Activated CD4-positive, alpha-beta T cell treated with anti-CD3 and anti-CD28 coated beads, Interleukin-2, amount 10 ng/mL, durations not matched to agents 7 days and 5 days (primary cell): Measurements from ENCODE around the gene USP11. TPM values are rescaled to one million over a fixed set of nuclear protein-coding genes. Genes with fewer than 3 reads are reported as not detected.
A peak's percentile ranks its signal among the peaks of the same experiment; 100 is the strongest.
"Not testable (repeated sequence)": the region's sequence is repeated elsewhere in the genome, so short reads cannot be mapped to it uniquely, and the experiment has no call there.

Experiments
- CTCF ChIA-PET: fragments of 350-600 bp; sonication (Branson Sonifier 250); formaldehyde crosslinking; loops from one replicate; lab custom pipeline; 2021; ENCODE audit warnings: antibody characterized with exemption; lab: Charles Lee
- POLR2A ChIA-PET: fragments of 350-600 bp; sonication (Branson Sonifier 250); formaldehyde crosslinking; loops from one replicate; lab custom pipeline; 2021; ENCODE audit warnings: antibody characterized with exemption; lab: Charles Lee
- DNase-seq: peaks from one replicate; pipeline ENCODE4 v3.0.0-alpha.2; 2020
- H3K27ac Mint-ChIP-seq: one replicate; pipeline ENCODE4 v1.8.0; 2021; ENCODE audit warnings: mild to moderate bottlenecking, moderate library complexity, mixed read lengths
- H3K27me3 Mint-ChIP-seq: one replicate; pipeline ENCODE4 v1.8.0; 2021; ENCODE audit warnings: mixed read lengths
- H3K36me3 Mint-ChIP-seq: one replicate; pipeline ENCODE4 v1.8.0; 2021; ENCODE audit warnings: low read depth, mixed read lengths
- H3K4me1 Mint-ChIP-seq: one replicate; pipeline ENCODE4 v1.8.0; 2021; ENCODE audit warnings: mixed read lengths
- H3K4me3 Mint-ChIP-seq: one replicate; pipeline ENCODE4 v1.8.0; 2021; ENCODE audit warnings: mild to moderate bottlenecking, moderate library complexity, mixed read lengths
- H3K9me3 Mint-ChIP-seq: one replicate; pipeline ENCODE4 v1.8.0; 2021; ENCODE audit warnings: mixed read lengths
- total RNA-seq, 2 experiments: library from RNA; stranded (reverse); gene quantifications; one replicate each; pipeline ENCODE4 v1.2.3, GENCODE V29; 2021

Gene USP11
- total RNA-seq, 2 experiments from 2014 or later, result 26.0 to 28.2 TPM

DNA sequence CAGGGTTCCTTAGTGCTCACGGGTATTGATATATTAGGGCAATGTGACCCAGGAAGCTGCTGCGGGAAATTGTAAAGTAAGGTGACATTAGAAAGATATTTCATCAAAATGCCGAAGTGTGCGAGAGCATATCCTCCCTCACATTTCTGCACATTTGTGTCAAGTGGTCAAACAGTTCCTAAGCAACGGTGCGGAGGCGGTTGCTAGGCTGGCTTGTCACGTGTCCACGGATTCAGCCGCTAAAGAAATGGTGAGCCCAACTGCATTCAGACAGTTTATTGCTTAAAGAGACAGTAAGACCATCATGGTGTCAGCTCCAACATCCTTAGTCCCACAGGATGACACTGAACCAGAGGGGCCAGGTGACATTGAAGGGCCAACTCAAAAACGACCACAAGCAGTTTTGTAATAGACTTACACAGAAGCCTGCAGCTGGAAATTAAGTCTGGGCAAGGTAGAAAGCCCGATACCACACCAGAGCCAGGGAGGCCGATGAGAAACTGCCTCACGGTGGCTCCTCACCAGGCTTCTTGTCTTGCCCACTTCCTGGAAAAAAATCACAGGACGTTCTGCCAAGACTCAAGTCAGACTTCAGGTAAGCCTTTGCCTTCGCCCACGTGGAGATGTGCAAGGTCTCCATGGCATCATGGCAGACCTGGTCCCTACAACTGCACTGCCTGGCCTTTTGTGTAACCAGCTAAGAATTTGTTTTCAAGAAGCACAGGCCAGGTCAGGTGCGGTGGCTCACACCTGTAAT is 50.4 kb downstream of the USP11 start:
- Mint-ChIP-seq H3K27ac (no peak overlapping the region), H3K9me3 (no peaks in the 10 kb centered on the region), H3K36me3 (no peaks in the 10 kb centered on the region), H3K4me3 (no peak overlapping the region), H3K27me3 (no peaks in the 10 kb centered on the region), H3K4me1 (peaks cover 3% of the 10 kb centered on the region)
- DNase-seq, result no peak
- CTCF ChIA-PET, result no interaction called here
- POLR2A ChIA-PET, result no interaction called here

DNA sequence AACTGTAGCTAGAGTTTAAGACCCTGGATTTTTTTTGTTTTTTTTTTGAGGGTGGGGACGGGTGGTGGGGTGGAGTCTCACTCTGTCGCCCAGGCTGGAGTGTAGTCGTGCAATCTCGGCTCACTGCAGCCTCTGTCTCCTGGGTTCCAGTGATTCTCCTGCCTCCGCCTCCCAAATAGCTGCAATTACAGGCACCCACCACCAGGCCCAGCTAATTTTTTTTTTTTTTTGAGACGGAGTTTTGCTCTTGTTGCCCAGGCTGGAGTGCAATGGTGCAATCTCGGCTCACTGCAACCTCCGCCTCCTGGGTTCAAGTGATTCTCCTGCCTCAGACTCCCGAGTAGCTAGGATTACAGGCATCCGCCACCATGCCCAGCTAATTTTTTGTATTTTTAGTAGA is 51.8 kb downstream of the USP11 start:
- H3K9me3 Mint-ChIP-seq, H3K36me3 Mint-ChIP-seq, H3K27me3 Mint-ChIP-seq, H3K27ac Mint-ChIP-seq, H3K4me3 Mint-ChIP-seq, DNase-seq, POLR2A ChIA-PET, H3K4me1 Mint-ChIP-seq: not testable (repeated sequence)
- CTCF ChIA-PET, result interaction anchor here (0.6 to 1.1 kb wide), 3 partner anchors 27 to 109 kb away, joined by 3 to 4 read pairs (median 4); no protein-coding TSS in a partner anchor

DNA sequence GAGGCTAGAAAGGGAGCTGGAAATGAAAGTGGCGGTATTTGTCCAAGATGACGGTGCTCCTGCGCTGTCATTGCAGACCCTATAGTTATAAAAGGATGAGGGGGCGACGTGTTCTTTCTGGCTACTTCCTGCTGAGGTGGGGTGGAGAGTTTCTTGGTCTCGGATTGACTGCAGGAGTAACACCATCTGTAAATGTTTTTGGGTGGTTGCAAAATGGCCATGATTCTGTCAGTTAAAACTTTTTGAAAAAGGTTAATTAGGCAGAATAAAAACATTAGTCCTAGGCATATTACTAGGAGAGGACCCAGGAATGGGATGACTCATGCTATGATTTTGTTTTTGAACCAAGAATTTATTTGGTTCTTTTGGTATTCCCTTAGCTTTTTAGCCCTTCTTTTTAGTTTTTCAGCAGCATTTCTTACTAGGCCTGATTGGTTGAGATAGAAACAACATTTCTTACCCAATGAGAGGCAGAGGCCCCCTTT is 53.1 kb downstream of the USP11 start:
- H3K27ac Mint-ChIP-seq, result peak overlapping the region; percentile 11
- POLR2A ChIA-PET, result no interaction called here
- no peaks in the 10 kb centered on the region for H3K9me3 Mint-ChIP-seq
- CTCF ChIA-PET, result no interaction called here
- H3K27me3 Mint-ChIP-seq, result no peaks in the 10 kb centered on the region
- no peak overlapping the region for H3K4me3 Mint-ChIP-seq
- DNase-seq, result no peak
- no peaks in the 10 kb centered on the region for H3K36me3 Mint-ChIP-seq
- peaks cover 3% of the 10 kb centered on the region for H3K4me1 Mint-ChIP-seq

DNA sequence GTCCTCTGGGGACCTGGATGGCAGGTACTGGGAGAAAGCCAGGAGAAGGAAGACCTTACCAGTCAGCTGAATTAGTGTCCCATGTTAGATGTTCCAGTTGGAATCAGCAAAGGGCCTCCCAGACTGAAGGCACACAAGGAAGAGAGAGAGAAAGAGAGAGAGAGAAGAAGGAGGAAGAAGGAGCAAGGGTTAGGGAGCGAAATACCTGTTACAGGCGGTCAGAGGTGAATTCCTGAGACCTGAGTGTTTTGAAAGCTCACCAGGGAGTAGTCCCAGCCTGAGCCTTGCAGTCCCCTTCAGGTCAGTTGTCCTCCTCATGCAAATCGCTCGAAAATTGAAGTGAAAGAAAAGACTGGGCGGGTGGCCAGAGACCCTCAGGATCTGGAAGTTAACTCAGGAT is 60.3 kb downstream of the USP11 start:
- Mint-ChIP-seq H3K9me3 (no peaks in the 10 kb centered on the region), H3K4me3 (no peak overlapping the region), H3K36me3 (no peaks in the 10 kb centered on the region), H3K4me1 (no peaks in the 10 kb centered on the region), H3K27ac (no peak overlapping the region), H3K27me3 (no peaks in the 10 kb centered on the region)
- no peak for DNase-seq
- ChIA-PET CTCF (no interaction called here), POLR2A (no interaction called here)

DNA sequence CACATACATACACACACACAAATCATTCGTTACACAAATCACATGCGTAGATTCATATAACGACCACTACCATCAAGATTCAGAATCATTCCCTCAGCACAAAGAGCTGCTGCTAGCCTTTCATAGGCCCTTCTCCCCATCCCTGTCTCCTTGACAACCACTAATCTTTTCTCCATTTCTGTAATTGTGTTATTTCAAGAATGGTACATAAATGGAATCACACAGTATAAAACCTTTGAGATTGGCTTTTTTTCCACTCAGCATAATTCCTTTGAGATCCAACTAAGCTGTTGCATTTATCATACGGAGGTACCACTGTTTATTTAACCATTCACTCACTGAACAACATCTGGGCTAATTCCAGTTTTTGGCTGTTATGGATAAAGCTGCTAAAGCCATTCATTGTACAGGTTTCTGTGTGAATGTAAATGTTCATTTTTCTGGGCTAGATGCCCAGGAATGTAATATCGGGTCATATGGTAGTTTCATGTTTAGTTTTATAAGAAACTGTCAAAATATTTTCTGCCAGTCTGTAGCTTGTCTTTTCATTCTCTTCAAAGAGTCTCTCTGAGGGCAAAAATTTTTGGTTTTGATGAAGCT is 64.1 kb downstream of the USP11 start:
- ChIA-PET POLR2A (no interaction called here), CTCF (no interaction called here)
- no peak overlapping the region for H3K4me3 Mint-ChIP-seq
- DNase-seq, result no peak
- H3K4me1 Mint-ChIP-seq, result no peaks in the 10 kb centered on the region
- H3K36me3 Mint-ChIP-seq, result no peaks in the 10 kb centered on the region
- no peak overlapping the region for H3K27ac Mint-ChIP-seq
- H3K9me3 Mint-ChIP-seq, result no peaks in the 10 kb centered on the region
- no peaks in the 10 kb centered on the region for H3K27me3 Mint-ChIP-seq

DNA sequence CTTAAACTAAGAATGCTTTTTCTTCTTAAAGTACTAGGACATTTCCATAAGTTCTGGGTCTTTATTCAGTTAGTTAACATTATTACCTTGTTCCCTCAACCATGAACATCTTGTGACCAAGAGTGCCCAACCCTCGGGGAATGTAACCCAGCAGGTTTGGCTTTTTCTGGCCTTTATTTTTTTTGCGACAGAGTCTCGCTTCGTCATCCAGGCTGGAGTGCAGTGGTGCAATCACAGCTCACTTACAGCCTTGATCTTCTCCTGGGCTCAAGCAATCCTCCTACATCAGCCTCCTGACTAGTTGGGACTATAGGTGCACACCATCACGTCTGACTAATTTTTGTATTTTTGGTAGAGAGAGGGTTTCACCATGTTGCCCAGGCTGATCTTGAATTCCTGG is 65.1 kb downstream of the USP11 start:
- POLR2A ChIA-PET, result no interaction called here
- H3K27me3 Mint-ChIP-seq, result no peaks in the 10 kb centered on the region
- no peaks in the 10 kb centered on the region for H3K9me3 Mint-ChIP-seq
- no peaks in the 10 kb centered on the region for H3K36me3 Mint-ChIP-seq
- CTCF ChIA-PET, result no interaction called here
- no peak for DNase-seq
- H3K27ac Mint-ChIP-seq, result no peak overlapping the region
- no peak overlapping the region for H3K4me3 Mint-ChIP-seq
- no peaks in the 10 kb centered on the region for H3K4me1 Mint-ChIP-seq

Other genes starting within 250 kb of the USP11 start
- gene RGN, start 154.6 kb upstream of the USP11 start, total RNA-seq, result not detected
- gene NDUFB11, start 88.3 kb upstream of the USP11 start, total RNA-seq, result 100 to 1,000 TPM; 109 to 111 TPM
- gene RBM10, start 87.8 kb upstream of the USP11 start, total RNA-seq, result 10 to 100 TPM; 59.0 to 59.2 TPM
- 100 to 1,000 TPM; 162 to 177 TPM for gene UBA1, start 39.2 kb upstream of the USP11 start, total RNA-seq
- 10 to 100 TPM; 61.6 to 64.2 TPM for gene CDK16, start 14.3 kb upstream of the USP11 start, total RNA-seq
- under 1 TPM; 0.40 to 0.42 TPM for gene ZNF157, start 137.6 kb downstream of the USP11 start, total RNA-seq